CD4-positive, alpha-beta memory T cell (primary cell): ENCODE results near the gene CAPN2. TPM values are rescaled to one million over a fixed set of nuclear protein-coding genes. Genes with fewer than 3 reads are reported as not detected.
A peak's percentile ranks its signal among the peaks of the same experiment; 100 is the strongest.
"Not testable (repeated sequence)": the region's sequence is repeated elsewhere in the genome, so short reads cannot be mapped to it uniquely, and the experiment has no call there.

ENCODE experiments used
- CTCF ChIA-PET: fragments of 350-600 bp; sonication (Branson Sonifier 250); formaldehyde crosslinking; loops from one replicate; lab custom pipeline; 2021; ENCODE audit warnings: inconsistent platforms; ENCODE audit not compliant: partially characterized antibody; lab: Charles Lee
- POLR2A ChIA-PET: fragments of 350-600 bp; sonication (Branson Sonifier 250); formaldehyde crosslinking; loops from one replicate; lab custom pipeline; 2021; ENCODE audit not compliant: partially characterized antibody; lab: Charles Lee
- DNase-seq, 5 donors: peaks; one replicate each; pipeline versions ENCODE4 v3.0.0 to v3.0.0-alpha.2; 2020 to 2022; ENCODE audit warnings: mixed read lengths in 1 of 5
- H3K27ac ChIP-seq: one replicate; pipeline ENCODE4 v1.7.0; 2013; ENCODE audit warnings: low read depth, low read length
- H3K27me3 ChIP-seq: 2 replicates; pipeline ENCODE4 v1.7.0; 2013; ENCODE audit warnings: mild to moderate bottlenecking, low read length, moderate library complexity; ENCODE audit not compliant: insufficient read depth
- H3K36me3 ChIP-seq: 2 replicates; pipeline ENCODE4 v1.7.0; 2013; ENCODE audit warnings: mild to moderate bottlenecking, low read length, moderate library complexity; ENCODE audit not compliant: insufficient read depth
- H3K4me1 ChIP-seq: 2 replicates; pipeline ENCODE4 v1.7.0; 2013; ENCODE audit warnings: mild to moderate bottlenecking, low read length, moderate library complexity; ENCODE audit not compliant: insufficient read depth
- H3K4me3 ChIP-seq, 2 donors: one replicate each; pipeline ENCODE4 v1.7.0; 2013; ENCODE audit warnings: low read length in 2 of 2, mild to moderate bottlenecking in 1 of 2
- H3K9me3 ChIP-seq, 2 donors: one replicate each; pipeline ENCODE4 v1.7.0; 2013; ENCODE audit warnings: low read length in 2 of 2, control low read depth in 1 of 2; ENCODE audit not compliant: control insufficient read depth in 1 of 2
- H3K27ac Mint-ChIP-seq, 7 donors: one replicate each; pipeline ENCODE4 v1.8.0; 2020 to 2021; ENCODE audit warnings: mixed read lengths in 7 of 7, mild to moderate bottlenecking in 6 of 7, inconsistent platforms in 3 of 7, moderate library complexity in 3 of 7
- H3K27me3 Mint-ChIP-seq, 2 donors: one replicate each; pipeline ENCODE4 v1.8.0; 2020 to 2021; ENCODE audit warnings: mixed read lengths in 2 of 2
- H3K36me3 Mint-ChIP-seq, 2 donors: one replicate each; pipeline ENCODE4 v1.8.0; 2020 to 2021; ENCODE audit warnings: mixed read lengths in 2 of 2, inconsistent platforms in 1 of 2, mild to moderate bottlenecking in 1 of 2
- H3K4me1 Mint-ChIP-seq, 4 donors: one replicate each; pipeline ENCODE4 v1.8.0; 2020 to 2021; ENCODE audit warnings: mixed read lengths in 4 of 4, mild to moderate bottlenecking in 1 of 4
- H3K4me3 Mint-ChIP-seq, 8 donors: one replicate each; pipeline ENCODE4 v1.8.0; 2020 to 2021; ENCODE audit warnings: mixed read lengths in 8 of 8, mild to moderate bottlenecking in 7 of 8, moderate library complexity in 6 of 8, inconsistent platforms in 3 of 8
- H3K9me3 Mint-ChIP-seq, 8 donors: one replicate each; pipeline ENCODE4 v1.8.0; 2020 to 2021; ENCODE audit warnings: mixed read lengths in 8 of 8, mild to moderate bottlenecking in 5 of 8, inconsistent platforms in 3 of 8, moderate library complexity in 1 of 8
- intact Hi-C: fragments of 100-400 bp; cut with micrococcal nuclease; formaldehyde crosslinking; loops from one replicate; pipeline ENCODE4 v1.15.1; 2023
- polyA plus RNA-seq, 2 donors: library from polyadenylated mRNA; unstranded; fragments of 300-500 nt; fragmentation: Illumina TruSeq; gene quantifications; one replicate each; pipeline ENCODE4 v1.2.3, GENCODE V29; 2021
- total RNA-seq, 2 experiments: library from RNA; stranded (reverse); gene quantifications; one replicate each; pipeline ENCODE4 v1.2.3, GENCODE V29; 2021

Gene CAPN2
- total and polyA plus RNA-seq, 4 experiments from 2014 or later = 146 to 231 (median 179) TPM

GRCh38 chr1:223732993-223733798 lies 20.9 kb downstream of the CAPN2 start:
- Histone ChIP-seq H3K27me3 (no peaks in the 10 kb centered on the region), H3K9me3 (no peaks in the 10 kb centered on the region), H3K4me3 (no peak overlapping the region), H3K4me1 (peaks cover 52% of the 10 kb centered on the region), H3K36me3 (peaks cover 25% of the 10 kb centered on the region), H3K27ac (no peak overlapping the region)
- no peak for DNase-seq
- Mint-ChIP-seq H3K27me3 (no peaks in the 10 kb centered on the region), H3K4me1 (peaks cover 31 to 69% (median 50%) of the 10 kb centered on the region in 4 donors), H3K36me3 (peaks cover 35 to 58% of the 10 kb centered on the region in 2 donors), H3K4me3 (no peak overlapping the region), H3K9me3 (no peaks in the 10 kb centered on the region), H3K27ac (peak overlapping the region; percentile 57 to 78 (median 68))
- CTCF ChIA-PET = interaction anchor here (0.7 to 1.2 kb wide), 3 partner anchors 16 to 35 kb away, joined by 3 to 4 read pairs (median 3); no protein-coding TSS in a partner anchor
- POLR2A ChIA-PET = interaction anchor here (0.5 kb wide), 1 partner anchor 25 kb away, joined by 3 read pairs; no protein-coding TSS in a partner anchor
- intact Hi-C loops = no loop called here

- H3K4me3 Mint-ChIP-seq = no peak overlapping the region
- Histone ChIP-seq H3K4me1 (peaks cover 46% of the 10 kb centered on the region), H3K9me3 (no peaks in the 10 kb centered on the region), H3K27ac (no peak overlapping the region), H3K4me3 (no peak overlapping the region), H3K27me3 (no peaks in the 10 kb centered on the region), H3K36me3 (peaks cover 19% of the 10 kb centered on the region)
- H3K27ac Mint-ChIP-seq = peak overlapping the region in 6 of 7 donors; percentile 11 to 87 (median 71)
- intact Hi-C loops = no loop called here
- no peaks in the 10 kb centered on the region for H3K27me3 Mint-ChIP-seq
- no peak for DNase-seq
- ChIA-PET POLR2A (no interaction called here), CTCF (interaction anchor here (1.2 to 1.7 kb wide), 2 partner anchors 12 to 36 kb away, joined by 3 to 6 read pairs; no protein-coding TSS in a partner anchor)
- peaks cover 27 to 68% (median 44%) of the 10 kb centered on the region in 4 donors for H3K4me1 Mint-ChIP-seq
- H3K36me3 Mint-ChIP-seq = peaks cover 34 to 56% of the 10 kb centered on the region in 2 donors
- no peaks in the 10 kb centered on the region for H3K9me3 Mint-ChIP-seq
These were observed 21.8 kb downstream of the CAPN2 start for GRCh38 chr1:223733898-223734852.

- intact Hi-C loops, H3K27ac ChIP-seq, POLR2A ChIA-PET, H3K4me3 ChIP-seq, H3K4me3 Mint-ChIP-seq, H3K27me3 ChIP-seq, H3K9me3 Mint-ChIP-seq, H3K27me3 Mint-ChIP-seq, H3K9me3 ChIP-seq, DNase-seq: not testable (repeated sequence)
- H3K36me3 ChIP-seq = peaks cover 17% of the 10 kb centered on the region
- peak overlapping the region in 4 of 7 donors; percentile 57 to 81 (median 78) for H3K27ac Mint-ChIP-seq
- H3K4me1 Mint-ChIP-seq = peaks cover 14 to 59% (median 31%) of the 10 kb centered on the region in 4 donors
- CTCF ChIA-PET = interaction anchor here (1.0 to 2.1 kb wide), 3 partner anchors 10 to 38 kb away, joined by 3 to 5 read pairs (median 3); partner anchors contain the start of gene CAPN2
- H3K4me1 ChIP-seq = peaks cover 26% of the 10 kb centered on the region
- H3K36me3 Mint-ChIP-seq = peaks cover 30 to 54% of the 10 kb centered on the region in 2 donors
These were observed 24.3 kb downstream of the CAPN2 start for GRCh38 chr1:223736638-223737037.

- Mint-ChIP-seq H3K4me1 (peaks cover 11 to 52% (median 26%) of the 10 kb centered on the region in 4 donors), H3K36me3 (peaks cover 26 to 49% of the 10 kb centered on the region in 2 donors), H3K27ac (peak overlapping the region in 4 of 7 donors; percentile 72 to 86 (median 78)), H3K27me3 (no peaks in the 10 kb centered on the region), H3K4me3 (no peak overlapping the region), H3K9me3 (no peaks in the 10 kb centered on the region)
- POLR2A ChIA-PET = no interaction called here
- CTCF ChIA-PET = interaction anchor here (1.0 to 2.1 kb wide), 6 partner anchors 9 to 39 kb away, joined by 3 to 15 read pairs (median 3); partner anchors contain the start of gene CAPN2
- DNase-seq = no peak
- Histone ChIP-seq H3K9me3 (no peaks in the 10 kb centered on the region), H3K27me3 (no peaks in the 10 kb centered on the region), H3K4me1 (peaks cover 19% of the 10 kb centered on the region), H3K36me3 (peaks cover 15% of the 10 kb centered on the region), H3K4me3 (no peak overlapping the region), H3K27ac (peak overlapping the region; percentile 9)
- intact Hi-C loops = no loop called here
These were observed 25.0 kb downstream of the CAPN2 start for GRCh38 chr1:223737342-223737741.

GRCh38 chr1:223738465-223739365 lies 26.4 kb downstream of the CAPN2 start:
- peaks cover 25% of the 10 kb centered on the region for H3K36me3 ChIP-seq
- Mint-ChIP-seq H3K36me3 (peaks cover 30 to 51% of the 10 kb centered on the region in 2 donors), H3K4me3 (no peak overlapping the region), H3K27me3 (no peaks in the 10 kb centered on the region), H3K4me1 (peaks cover 7 to 42% (median 19%) of the 10 kb centered on the region in 4 donors), H3K9me3 (no peaks in the 10 kb centered on the region), H3K27ac (peak overlapping the region; percentile 29 to 89 (median 78))
- CTCF ChIA-PET = interaction anchor here (0.6 to 2.1 kb wide), 8 partner anchors 10 to 171 kb away, joined by 3 to 15 read pairs (median 4); partner anchors contain the start of gene CAPN2
- H3K9me3 ChIP-seq = no peaks in the 10 kb centered on the region
- intact Hi-C loops = no loop called here
- peaks cover 10% of the 10 kb centered on the region for H3K4me1 ChIP-seq
- no peaks in the 10 kb centered on the region for H3K27me3 ChIP-seq
- DNase-seq = no peak
- POLR2A ChIA-PET = no interaction called here
- no peak overlapping the region for H3K4me3 ChIP-seq
- H3K27ac ChIP-seq = no peak overlapping the region

- H3K9me3 Mint-ChIP-seq = no peaks in the 10 kb centered on the region
- no peak for DNase-seq
- no peaks in the 10 kb centered on the region for H3K9me3 ChIP-seq
- no peak overlapping the region for H3K4me3 Mint-ChIP-seq
- peaks cover 30 to 55% of the 10 kb centered on the region in 2 donors for H3K36me3 Mint-ChIP-seq
- H3K4me3 ChIP-seq = no peak overlapping the region
- H3K27me3 Mint-ChIP-seq = no peaks in the 10 kb centered on the region
- H3K27ac Mint-ChIP-seq = peak overlapping the region; percentile 67 to 89 (median 78)
- H3K4me1 ChIP-seq = peaks cover 6% of the 10 kb centered on the region
- POLR2A ChIA-PET = interaction anchor here (1.0 kb wide), 1 partner anchor 23 kb away, joined by 3 read pairs; no protein-coding TSS in a partner anchor
- intact Hi-C loops = no loop called here
- H3K27ac ChIP-seq = no peak overlapping the region
- no peaks in the 10 kb centered on the region for H3K27me3 ChIP-seq
- CTCF ChIA-PET = interaction anchor here (1.2 to 3.0 kb wide), 5 partner anchors 10 to 44 kb away, joined by 3 to 11 read pairs (median 4); no protein-coding TSS in a partner anchor
- H3K4me1 Mint-ChIP-seq = peaks cover 6 to 36% (median 18%) of the 10 kb centered on the region in 4 donors
- H3K36me3 ChIP-seq = peaks cover 28% of the 10 kb centered on the region
These were observed 27.2 kb downstream of the CAPN2 start for GRCh38 chr1:223739366-223740037.
